Activated naive CD8-positive, alpha-beta T cell treated with anti-CD3 and anti-CD28 coated beads, Interleukin-2, amount 10 ng/mL, durations not matched to agents 7 days and 5 days (primary cell): ENCODE measurements around the gene CHAT. TPM values are rescaled to one million over a fixed set of nuclear protein-coding genes. Genes with fewer than 3 reads are reported as not detected.
A peak's percentile ranks its signal among the peaks of the same experiment; 100 is the strongest.

Source experiments
- ATAC-seq: fragments of 150-1000 bp; cut with Tn5 transposase; one replicate; pipeline ENCODE4 v1.10.0; 2021; ENCODE audit warnings: low read depth, moderate library complexity
- POLR2A ChIA-PET: fragments of 350-600 bp; sonication (Branson Sonifier 250); formaldehyde crosslinking; loops from one replicate; lab custom pipeline; 2021; ENCODE audit warnings: antibody characterized with exemption; lab: Charles Lee
- DNase-seq: peaks from one replicate; pipeline ENCODE4 v3.0.0; 2021
- H3K27ac Mint-ChIP-seq: one replicate; pipeline ENCODE4 v1.8.0; 2022; ENCODE audit warnings: mild to moderate bottlenecking, mixed read lengths
- H3K27me3 Mint-ChIP-seq: one replicate; pipeline ENCODE4 v1.8.0; 2022; ENCODE audit warnings: mild to moderate bottlenecking, moderate library complexity, mixed read lengths
- H3K36me3 Mint-ChIP-seq: one replicate; pipeline ENCODE4 v1.8.0; 2021; ENCODE audit warnings: mild to moderate bottlenecking, mixed read lengths
- H3K4me1 Mint-ChIP-seq: one replicate; pipeline ENCODE4 v1.8.0; 2021; ENCODE audit warnings: mixed read lengths
- H3K4me3 Mint-ChIP-seq: one replicate; pipeline ENCODE4 v1.8.0; 2022; ENCODE audit warnings: mild to moderate bottlenecking, moderate library complexity, mixed read lengths
- H3K9me3 Mint-ChIP-seq: one replicate; pipeline ENCODE4 v1.8.0; 2021; ENCODE audit warnings: mixed read lengths
- total RNA-seq, 2 experiments: library from RNA; stranded (reverse); gene quantifications; one replicate each; pipeline ENCODE4 v1.2.3, GENCODE V29; 2021

CHAT gene
- total RNA-seq, 2 experiments from 2014 or later: not detected

DNA sequence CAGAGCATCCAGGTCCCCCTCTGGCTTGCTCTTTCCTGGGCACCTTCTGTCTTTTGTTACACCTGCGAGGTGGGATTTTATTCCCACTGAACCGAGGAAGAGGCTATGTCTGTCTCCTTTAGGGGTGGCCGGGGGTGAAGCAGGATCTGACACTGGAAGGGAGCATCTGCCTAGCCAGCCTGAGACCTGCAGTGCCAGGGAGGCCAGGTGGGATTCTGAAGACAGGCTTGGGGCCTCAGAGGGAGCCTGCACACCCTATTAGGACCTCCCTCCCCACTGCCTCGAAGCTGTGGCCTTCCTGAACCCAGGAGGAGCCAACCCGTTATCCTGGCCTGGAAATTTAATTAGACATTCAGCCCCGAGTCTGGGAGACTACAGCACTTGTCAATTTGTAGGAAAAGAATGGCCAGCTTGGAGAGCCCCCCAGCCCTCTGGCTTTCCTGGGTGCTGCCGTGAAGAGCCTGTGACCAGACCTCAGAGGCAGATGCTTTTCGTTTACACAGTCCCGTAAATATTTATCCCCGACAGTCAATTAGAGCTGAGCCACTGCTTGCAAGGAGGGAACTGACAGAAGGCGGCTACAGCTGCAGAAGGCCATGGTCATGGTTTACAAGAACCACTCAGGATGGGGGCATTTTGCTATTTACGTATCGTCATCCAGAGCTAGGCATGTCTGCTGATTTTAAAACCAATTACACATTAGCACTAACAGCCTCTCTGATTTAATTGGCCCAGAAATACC, 19.7 kb downstream of the CHAT start:
- Mint-ChIP-seq H3K27ac (no peak overlapping the region), H3K4me3 (no peak overlapping the region), H3K4me1 (no peaks in the 10 kb centered on the region), H3K9me3 (no peaks in the 10 kb centered on the region), H3K27me3 (peaks cover 37% of the 10 kb centered on the region), H3K36me3 (no peaks in the 10 kb centered on the region)
- ATAC-seq: no peak
- DNase-seq: no peak
- POLR2A ChIA-PET: no interaction called here

- no peak for ATAC-seq
- POLR2A ChIA-PET: no interaction called here
- Mint-ChIP-seq H3K4me3 (no peak overlapping the region), H3K9me3 (no peaks in the 10 kb centered on the region), H3K27ac (no peak overlapping the region), H3K36me3 (no peaks in the 10 kb centered on the region), H3K27me3 (peaks cover 42% of the 10 kb centered on the region), H3K4me1 (no peaks in the 10 kb centered on the region)
- DNase-seq: no peak
These were observed 20.3 kb downstream of the CHAT start for GRCh38 chr10:49634069-49634660.

GRCh38 chr10:49642311-49642710, 28.5 kb downstream of the CHAT start:
- H3K4me1 Mint-ChIP-seq: no peaks in the 10 kb centered on the region
- H3K27me3 Mint-ChIP-seq: peaks cover 32% of the 10 kb centered on the region
- H3K9me3 Mint-ChIP-seq: no peaks in the 10 kb centered on the region
- no peak for DNase-seq
- H3K36me3 Mint-ChIP-seq: no peaks in the 10 kb centered on the region
- no peak for ATAC-seq
- H3K4me3 Mint-ChIP-seq: no peak overlapping the region
- H3K27ac Mint-ChIP-seq: no peak overlapping the region
- POLR2A ChIA-PET: no interaction called here

GRCh38 chr10:49643241-49644034, 29.6 kb downstream of the CHAT start:
- ATAC-seq (no peak), DNase-seq (no peak)
- H3K4me3 Mint-ChIP-seq: no peak overlapping the region
- H3K36me3 Mint-ChIP-seq: no peaks in the 10 kb centered on the region
- no peak overlapping the region for H3K27ac Mint-ChIP-seq
- POLR2A ChIA-PET: no interaction called here
- no peaks in the 10 kb centered on the region for H3K9me3 Mint-ChIP-seq
- H3K4me1 Mint-ChIP-seq: peaks cover 6% of the 10 kb centered on the region
- peaks cover 24% of the 10 kb centered on the region for H3K27me3 Mint-ChIP-seq

- H3K4me3 Mint-ChIP-seq: no peak overlapping the region
- no peak for DNase-seq
- H3K4me1 Mint-ChIP-seq: peaks cover 13% of the 10 kb centered on the region
- no peak overlapping the region for H3K27ac Mint-ChIP-seq
- H3K36me3 Mint-ChIP-seq: no peaks in the 10 kb centered on the region
- POLR2A ChIA-PET: no interaction called here
- H3K9me3 Mint-ChIP-seq: no peaks in the 10 kb centered on the region
- ATAC-seq: no peak
- peaks cover 19% of the 10 kb centered on the region for H3K27me3 Mint-ChIP-seq
These were observed 30.3 kb downstream of the CHAT start for GRCh38 chr10:49644035-49644646.

DNA sequence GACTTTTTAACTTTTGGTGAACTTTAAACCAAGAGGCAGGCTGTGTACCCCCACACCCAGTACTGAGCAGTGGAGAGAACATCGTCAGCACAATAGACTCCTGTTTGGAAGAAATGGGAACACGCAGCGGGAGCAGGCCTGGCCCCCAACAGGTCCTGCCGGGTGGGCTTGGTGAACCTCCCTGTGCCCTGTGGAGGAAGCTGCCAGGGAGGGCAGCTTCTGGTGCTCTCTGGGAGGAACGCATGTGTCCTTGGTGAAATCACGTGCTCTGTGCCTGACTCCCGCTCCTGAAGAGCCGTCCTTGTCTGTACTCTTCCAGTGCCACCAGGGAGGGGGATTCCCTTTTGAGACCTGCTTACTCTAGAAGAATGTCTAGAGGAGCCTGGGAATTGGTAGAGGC, 31.6 kb downstream of the CHAT start:
- POLR2A ChIA-PET: no interaction called here
- H3K27ac Mint-ChIP-seq: no peak overlapping the region
- DNase-seq: no peak
- no peaks in the 10 kb centered on the region for H3K36me3 Mint-ChIP-seq
- no peak for ATAC-seq
- no peak overlapping the region for H3K4me3 Mint-ChIP-seq
- H3K27me3 Mint-ChIP-seq: peaks cover 16% of the 10 kb centered on the region
- H3K4me1 Mint-ChIP-seq: peaks cover 24% of the 10 kb centered on the region
- no peaks in the 10 kb centered on the region for H3K9me3 Mint-ChIP-seq

DNA sequence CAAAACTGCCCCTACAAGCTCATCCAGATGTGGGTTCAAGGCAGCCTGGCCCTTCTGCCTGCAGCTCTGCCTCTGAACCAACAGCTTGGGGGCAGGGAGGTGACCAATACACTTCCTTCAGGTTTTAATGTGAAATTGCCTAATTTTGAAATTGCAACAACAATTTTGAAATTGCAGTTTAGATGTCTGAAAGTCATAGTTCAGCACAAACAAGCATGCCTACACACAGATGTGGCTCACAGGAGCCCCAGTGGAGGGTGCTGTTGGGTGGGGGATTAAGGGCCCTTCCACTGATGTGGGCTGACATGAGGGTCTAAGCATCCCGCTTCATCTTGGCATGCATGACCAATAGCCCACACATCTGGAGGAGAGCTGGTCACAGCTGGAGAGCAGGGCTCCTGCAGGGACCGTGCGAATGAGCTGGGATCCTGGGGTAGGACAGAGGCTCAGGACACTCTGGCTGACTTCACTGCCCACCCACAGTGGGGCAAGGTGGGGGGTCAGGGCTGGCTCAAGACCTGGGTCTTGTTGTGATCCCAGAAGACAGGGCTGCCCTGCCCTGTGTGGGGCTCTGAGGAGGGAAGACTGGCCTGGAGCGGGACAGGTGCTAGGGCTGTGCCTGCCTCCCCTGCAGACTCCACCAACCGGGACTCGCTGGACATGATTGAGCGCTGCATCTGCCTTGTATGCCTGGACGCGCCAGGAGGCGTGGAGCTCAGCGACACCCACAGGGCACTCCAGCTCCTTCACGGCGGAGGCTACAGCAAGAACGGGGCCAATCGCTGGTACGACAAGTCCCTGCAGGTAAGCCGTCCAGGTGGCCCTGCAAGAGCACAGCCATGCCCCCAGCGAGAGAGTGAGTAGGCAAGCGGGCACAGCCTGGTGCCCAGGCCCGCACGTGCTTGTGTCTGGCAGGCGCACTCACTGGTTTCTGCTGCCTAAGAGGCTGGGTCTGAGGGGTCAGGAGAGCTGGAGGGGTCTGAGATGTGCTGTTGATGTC, 32.3 kb downstream of the CHAT start:
- Mint-ChIP-seq H3K9me3 (no peaks in the 10 kb centered on the region), H3K4me3 (no peak overlapping the region), H3K36me3 (no peaks in the 10 kb centered on the region), H3K27me3 (peaks cover 16% of the 10 kb centered on the region), H3K27ac (no peak overlapping the region), H3K4me1 (peaks cover 24% of the 10 kb centered on the region)
- DNase-seq (no peak), ATAC-seq (no peak)
- POLR2A ChIA-PET: no interaction called here

GRCh38 chr10:49647554-49647953, 33.7 kb downstream of the CHAT start:
- Mint-ChIP-seq H3K4me1 (peaks cover 24% of the 10 kb centered on the region), H3K36me3 (no peaks in the 10 kb centered on the region), H3K27me3 (peaks cover 21% of the 10 kb centered on the region), H3K27ac (no peak overlapping the region), H3K4me3 (no peak overlapping the region), H3K9me3 (no peaks in the 10 kb centered on the region)
- DNase-seq: no peak
- POLR2A ChIA-PET: no interaction called here
- no peak for ATAC-seq

- Mint-ChIP-seq H3K27ac (no peak overlapping the region), H3K36me3 (no peaks in the 10 kb centered on the region), H3K4me3 (no peak overlapping the region), H3K27me3 (peaks cover 23% of the 10 kb centered on the region), H3K9me3 (no peaks in the 10 kb centered on the region), H3K4me1 (peaks cover 24% of the 10 kb centered on the region)
- POLR2A ChIA-PET: no interaction called here
- DNase-seq (no peak), ATAC-seq (no peak)
These were observed 34.4 kb downstream of the CHAT start for GRCh38 chr10:49647985-49648795.

GRCh38 chr10:49649294-49649693, 35.5 kb downstream of the CHAT start:
- H3K4me1 Mint-ChIP-seq: peaks cover 24% of the 10 kb centered on the region
- ATAC-seq: peak; percentile 84
- peak; percentile 73 for DNase-seq
- H3K9me3 Mint-ChIP-seq: no peaks in the 10 kb centered on the region
- no peaks in the 10 kb centered on the region for H3K36me3 Mint-ChIP-seq
- POLR2A ChIA-PET: interaction anchor here (1.0 kb wide), 1 partner anchor 111 kb away, joined by 4 read pairs; the partner anchor contains the start of gene ERCC6
- peaks cover 22% of the 10 kb centered on the region for H3K27me3 Mint-ChIP-seq
- H3K27ac Mint-ChIP-seq: peak overlapping the region; percentile 32
- peak overlapping the region; percentile 44 for H3K4me3 Mint-ChIP-seq

DNA sequence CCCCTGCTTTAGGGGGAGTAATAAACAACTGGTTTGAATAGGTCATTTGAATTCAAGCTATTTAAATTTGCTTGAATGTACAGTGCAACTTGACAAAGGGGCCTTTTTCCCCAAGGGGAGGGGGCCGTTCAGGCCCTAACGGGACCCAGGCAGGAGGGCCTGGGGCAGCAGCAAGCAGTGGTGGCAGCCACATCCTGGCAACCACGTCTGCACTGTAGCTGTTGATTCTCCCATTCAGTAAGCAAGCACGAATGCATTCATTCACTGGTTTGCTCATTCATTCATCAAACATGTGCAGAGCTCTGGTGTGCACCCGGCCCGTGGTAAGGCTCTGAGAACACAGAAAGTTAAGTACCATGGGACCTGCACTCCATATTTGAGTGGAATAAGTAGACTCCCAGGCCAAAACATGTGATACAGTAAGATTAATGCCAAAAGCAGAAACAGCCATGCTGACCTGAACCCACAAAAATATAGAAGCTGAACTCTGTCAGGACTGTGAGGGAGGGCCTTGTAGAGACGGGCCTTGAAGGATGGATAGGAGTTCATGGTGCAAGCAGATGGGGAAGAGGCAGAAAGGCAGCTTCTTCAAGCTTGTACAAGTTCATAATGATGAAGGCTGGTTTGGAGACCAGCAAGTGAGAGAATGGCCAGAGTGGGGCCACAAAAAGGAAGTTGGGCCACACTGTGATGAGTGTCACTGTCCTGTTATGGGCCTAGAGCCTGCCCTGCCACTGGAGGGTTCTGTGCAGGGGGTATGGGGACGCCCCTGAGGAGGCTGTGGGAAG, 36.3 kb downstream of the CHAT start:
- Mint-ChIP-seq H3K4me3 (peak overlapping the region; percentile 44), H3K36me3 (no peaks in the 10 kb centered on the region), H3K9me3 (no peaks in the 10 kb centered on the region), H3K27me3 (peaks cover 15% of the 10 kb centered on the region), H3K27ac (peak overlapping the region; percentile 35), H3K4me1 (peaks cover 24% of the 10 kb centered on the region)
- DNase-seq (peak; percentile 38), ATAC-seq (peak; percentile 58)
- POLR2A ChIA-PET: interaction anchor here (1.0 kb wide), 1 partner anchor 112 kb away, joined by 4 read pairs; the partner anchor contains the start of gene ERCC6
